Measurements from ENCODE around the gene POLDIP3. TPM values are rescaled to one million over a fixed set of nuclear protein-coding genes. Genes with fewer than 3 reads are reported as not detected.

POLDIP3 gene
- 22.5 and 28.9 TPM in 2 replicates for total RNA-seq

GRCh38 chr22:42614312-42615091 is at the start of gene POLDIP3:
Gene POLDIP3, minus strand, starts transcription at chr22:42614883. Its CDS starts 26 bp downstream, at chr22:42614857.

GRCh38 chr22:42649246-42650099 is 34.8 kb upstream of the POLDIP3 start, which contains the start of gene CYB5R3:
Gene CYB5R3, minus strand, starts transcription at chr22:42649392. Its CDS starts 77 bp downstream, at chr22:42649315.

GRCh38 chr22:42553475-42554361 is 61.0 kb downstream of the POLDIP3 start, which contains the start of gene SERHL2:
Gene SERHL2, plus strand, starts transcription at chr22:42553956. Its CDS starts 65 bp downstream, at chr22:42554021.

Other genes starting within 250 kb of the POLDIP3 start
- gene NFAM1, start 182.5 kb downstream of the POLDIP3 start, total RNA-seq, result 0.08 TPM in 1 of 2 replicates, not detected in the other
- gene RRP7A, start 95.1 kb downstream of the POLDIP3 start, total RNA-seq, result 26.3 and 52.1 TPM in 2 replicates
- 1.4 and 2.3 TPM in 2 replicates for gene SERHL2, start 60.9 kb downstream of the POLDIP3 start, total RNA-seq
- gene ATP5MGL, start 25.7 kb upstream of the POLDIP3 start, total RNA-seq, result not detected in 2 replicates
- 97.3 and 111 TPM in 2 replicates for gene CYB5R3, start 34.5 kb upstream of the POLDIP3 start, total RNA-seq
- 5.4 and 9.9 TPM in 2 replicates for gene A4GALT, start 106.0 kb upstream of the POLDIP3 start, total RNA-seq
- 35.1 and 40.4 TPM in 2 replicates for gene ARFGAP3, start 242.4 kb upstream of the POLDIP3 start, total RNA-seq